Astrocyte (in vitro differentiated cells and primary cell): ENCODE results near the gene DPEP3. TPM values are rescaled to one million over a fixed set of nuclear protein-coding genes. Genes with fewer than 3 reads are reported as not detected.

Source experiments
- DNase-seq: peaks from one replicate; pipeline ENCODE4 v3.0.0-alpha.2; 2010; ENCODE audit warnings: low read depth
- FAIRE-seq: peaks from 2 replicates; lab custom pipeline; 2011; peaks lifted over from hg19 to GRCh38; lab: Jason Lieb, UNC
- H2AFZ ChIP-seq: 2 replicates; pipeline ENCODE4 v1.6.0; 2012; ENCODE audit warnings: low read depth, low read length, inconsistent platforms
- H3K27ac ChIP-seq: 2 replicates; pipeline ENCODE4 v1.5.1; 2011; ENCODE audit warnings: low read depth, low read length, inconsistent platforms
- H3K27me3 ChIP-seq: 2 replicates; pipeline ENCODE4 v1.6.0; 2011; ENCODE audit warnings: low read length, inconsistent platforms; ENCODE audit not compliant: insufficient read depth
- H3K36me3 ChIP-seq: 2 replicates; pipeline ENCODE4 v1.5.1; 2011; ENCODE audit warnings: low read length, inconsistent platforms; ENCODE audit not compliant: insufficient read depth
- H3K4me1 ChIP-seq: 2 replicates; pipeline ENCODE4 v1.5.1; 2011; ENCODE audit warnings: low read length, inconsistent platforms; ENCODE audit not compliant: insufficient read depth
- H3K4me2 ChIP-seq: 2 replicates; pipeline ENCODE4 v1.6.0; 2012; ENCODE audit warnings: low read length, inconsistent platforms
- H3K4me3 ChIP-seq: 2 replicates; pipeline ENCODE4 v1.5.1; 2011; ENCODE audit warnings: low read depth, mild to moderate bottlenecking, low read length, inconsistent platforms; ENCODE audit not compliant: insufficient read depth
- H3K79me2 ChIP-seq: 2 replicates; pipeline ENCODE4 v1.6.0; 2012; ENCODE audit warnings: mild to moderate bottlenecking, low read length, inconsistent platforms; ENCODE audit not compliant: insufficient read depth
- H3K9ac ChIP-seq: 2 replicates; pipeline ENCODE4 v1.6.0; 2012; ENCODE audit warnings: mild to moderate bottlenecking, low read length, inconsistent platforms
- H3K9me3 ChIP-seq: 2 replicates; pipeline ENCODE4 v1.5.1; 2012; ENCODE audit warnings: low read depth, mild to moderate bottlenecking, low read length, inconsistent platforms; ENCODE audit not compliant: insufficient read depth
- H4K20me1 ChIP-seq: 2 replicates; pipeline ENCODE4 v1.6.0; 2012; ENCODE audit warnings: low read length, inconsistent platforms; ENCODE audit not compliant: insufficient read depth
- H3K27ac Mint-ChIP-seq: one replicate; pipeline ENCODE4 v1.8.0; 2021; ENCODE audit warnings: mild to moderate bottlenecking, mixed read lengths; ENCODE audit not compliant: unreplicated experiment
- H3K27me3 Mint-ChIP-seq: one replicate; pipeline ENCODE4 v1.8.0; 2021; ENCODE audit warnings: low read depth, mixed read lengths; ENCODE audit not compliant: unreplicated experiment
- H3K36me3 Mint-ChIP-seq: one replicate; pipeline ENCODE4 v1.8.0; 2021; ENCODE audit warnings: low read depth, mixed read lengths; ENCODE audit not compliant: unreplicated experiment
- H3K4me1 Mint-ChIP-seq: one replicate; pipeline ENCODE4 v1.8.0; 2021; ENCODE audit warnings: low read depth, mixed read lengths; ENCODE audit not compliant: unreplicated experiment
- H3K4me3 Mint-ChIP-seq: one replicate; pipeline ENCODE4 v1.8.0; 2021; ENCODE audit warnings: mild to moderate bottlenecking, moderate library complexity, mixed read lengths; ENCODE audit not compliant: unreplicated experiment
- H3K9me3 Mint-ChIP-seq: one replicate; pipeline ENCODE4 v1.8.0; 2021; ENCODE audit warnings: mild to moderate bottlenecking, mixed read lengths; ENCODE audit not compliant: unreplicated experiment
- CTCF ChIP-seq: IDR thresholded peaks from 2 replicates; pipeline ENCODE4 v1.5.1; 2011; ENCODE audit warnings: low read depth, mild to moderate bottlenecking, inconsistent platforms, low read length, moderate library complexity; ENCODE audit not compliant: insufficient read depth
- EZH2 ChIP-seq: IDR thresholded peaks from 2 replicates; pipeline ENCODE4 v1.6.1; 2012; ENCODE audit warnings: mild to moderate bottlenecking, low read length, inconsistent platforms; ENCODE audit not compliant: insufficient read depth
- total RNA-seq: library from RNA; stranded (reverse); gene quantifications from 2 replicates; pipeline ENCODE4 v1.2.1, GENCODE V29; 2021

Gene DPEP3
- total RNA-seq, 1 donor from 2014 or later = not detected

DNA sequence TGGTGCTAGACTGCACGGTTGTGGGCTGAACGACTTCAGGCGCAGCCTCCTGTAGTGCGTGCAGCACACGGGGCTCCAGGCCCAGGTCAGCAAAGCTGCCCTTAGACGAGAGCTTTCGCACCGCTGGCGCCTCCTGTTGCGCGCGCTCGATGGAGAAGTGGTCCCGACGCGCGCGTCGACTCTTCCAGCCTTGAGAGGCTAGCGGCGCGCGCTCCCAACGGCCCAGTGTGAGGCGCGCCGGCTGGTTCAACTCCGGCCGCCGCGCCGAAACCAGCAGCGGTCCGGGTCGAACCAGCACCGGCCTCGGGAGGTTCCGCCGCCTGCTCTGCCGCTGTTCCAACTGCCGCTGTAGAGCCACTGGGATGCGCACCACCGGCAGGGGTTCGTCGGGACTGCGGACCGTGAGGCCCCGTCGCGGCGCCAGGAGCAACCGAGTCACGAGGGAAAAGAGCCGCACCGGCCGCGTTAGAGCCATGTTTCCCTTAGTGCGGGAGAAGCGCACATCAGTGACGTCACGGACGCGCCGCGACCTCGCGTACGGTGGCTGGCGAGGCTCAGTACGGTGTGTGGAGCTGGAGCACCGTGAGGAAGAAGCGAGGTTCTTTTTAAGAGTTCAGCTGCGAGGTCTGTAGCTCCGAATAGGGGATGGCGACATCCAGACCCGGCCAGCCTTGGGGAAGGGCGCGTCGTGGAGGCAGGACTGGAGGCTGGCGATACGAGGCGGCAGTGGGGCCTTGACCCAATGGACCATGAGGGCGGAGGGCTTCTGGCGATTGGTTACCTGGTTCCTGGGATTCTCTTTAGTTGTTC, 42.6 kb upstream of the DPEP3 start, which contains the start of the genes DDX28 and DUS2:
TSS of gene DDX28 (minus strand) at position 505 of the 810 bp plus-strand sequence. CDS start at position 475, 30 bp downstream.
TSS of gene DUS2 (plus strand) at position 557 of the 810 bp plus-strand sequence. CDS start 14,740 bp downstream, outside the sequence.
- no peak for TF ChIP-seq EZH2
- no peak for TF ChIP-seq CTCF
- peaks cover 6% of the 10 kb centered on the region for H3K4me1 Mint-ChIP-seq
- FAIRE-seq = no peak

GRCh38 chr16:68022278-68022727, 42.0 kb upstream of the DPEP3 start:
- H3K4me1 Mint-ChIP-seq = peaks cover 6% of the 10 kb centered on the region
- H2AFZ ChIP-seq = peak overlapping the region; percentile 97
- H3K9me3 Mint-ChIP-seq = no peaks in the 10 kb centered on the region
- no peaks in the 10 kb centered on the region for H3K27me3 ChIP-seq
- H3K27ac Mint-ChIP-seq = peak overlapping the region; percentile 96
- peak overlapping the region; percentile 96 for H3K9ac ChIP-seq
- no peaks in the 10 kb centered on the region for H3K27me3 Mint-ChIP-seq
- H4K20me1 ChIP-seq = peaks cover 9% of the 10 kb centered on the region
- peak overlapping the region; percentile 90 for H3K4me2 ChIP-seq
- H3K4me3 ChIP-seq = peak overlapping the region; percentile 88
- peak overlapping the region; percentile 85 for H3K27ac ChIP-seq
- no peaks in the 10 kb centered on the region for H3K36me3 ChIP-seq
- H3K9me3 ChIP-seq = no peaks in the 10 kb centered on the region
- H3K4me3 Mint-ChIP-seq = peak overlapping the region; percentile 97
- peaks cover 17% of the 10 kb centered on the region for H3K4me1 ChIP-seq
- no peak for FAIRE-seq
- no peak for DNase-seq
- peaks cover 37% of the 10 kb centered on the region for H3K79me2 ChIP-seq
- TF ChIP-seq EZH2 (no peak), CTCF (no peak)
- H3K36me3 Mint-ChIP-seq = peaks cover 2% of the 10 kb centered on the region

More for the DNA sequence above, 42.6 kb upstream of the DPEP3 start, which contains the start of the genes DDX28 and DUS2:
- H3K9ac ChIP-seq = peak within 1 kb of the TSS; percentile 96
- H3K4me3 ChIP-seq = peak within 1 kb of the TSS; percentile 88
- H3K79me2 ChIP-seq = peaks cover 37% of the 10 kb centered on the region
- H3K27ac ChIP-seq = peak within 1 kb of the TSS; percentile 85
- no peaks in the 10 kb centered on the region for H3K9me3 Mint-ChIP-seq
- peaks cover 4% of the 10 kb centered on the region for H3K36me3 ChIP-seq
- H3K36me3 Mint-ChIP-seq = peaks cover 6% of the 10 kb centered on the region
- peaks cover 9% of the 10 kb centered on the region for H4K20me1 ChIP-seq
- H3K9me3 ChIP-seq = no peaks in the 10 kb centered on the region
- H2AFZ ChIP-seq = peak within 1 kb of the TSS; percentile 97
- peak within 1 kb of the TSS; percentile 90 for H3K4me2 ChIP-seq
- no peaks in the 10 kb centered on the region for H3K27me3 ChIP-seq
- H3K27ac Mint-ChIP-seq = peak within 1 kb of the TSS; percentile 96
- peak; percentile 90 for DNase-seq
- H3K4me1 ChIP-seq = peaks cover 17% of the 10 kb centered on the region
- peak within 1 kb of the TSS; percentile 97 for H3K4me3 Mint-ChIP-seq
- H3K27me3 Mint-ChIP-seq = no peaks in the 10 kb centered on the region
